Smooth muscle cell (in vitro differentiated cells): ENCODE results near the gene MAP3K20. TPM values are rescaled to one million over a fixed set of nuclear protein-coding genes. Genes with fewer than 3 reads are reported as not detected.

Experiments
- DNase-seq: peaks from one replicate; lab custom pipeline; 2025; ENCODE audit not compliant: unreplicated experiment; lab: John Stamatoyannopoulos, UW
- H2AFZ ChIP-seq: fragments of 200-600 bp; sonication (generic); 2 replicates; pipeline ENCODE4 v1.6.0; 2016; ENCODE audit warnings: antibody characterized with exemption, low read depth, mild to moderate bottlenecking
- H3F3A ChIP-seq: fragments of 200-600 bp; sonication (generic); 2 replicates; pipeline ENCODE4 v1.6.0; 2017; ENCODE audit warnings: antibody characterized with exemption, low read depth
- H3K27ac ChIP-seq: fragments of 200-600 bp; sonication (generic); 2 replicates; pipeline ENCODE4 v1.5.1; 2016; ENCODE audit warnings: low read depth, mild to moderate bottlenecking
- H3K27me3 ChIP-seq: fragments of 200-600 bp; sonication (generic); 2 replicates; pipeline ENCODE4 v1.6.1; 2016; ENCODE audit warnings: low read depth, mild to moderate bottlenecking
- H3K36me3 ChIP-seq: fragments of 200-600 bp; sonication (generic); 2 replicates; pipeline ENCODE4 v1.5.1; 2016; ENCODE audit warnings: low read depth
- H3K4me1 ChIP-seq: fragments of 200-600 bp; sonication (generic); 2 replicates; pipeline ENCODE4 v1.5.1; 2016; ENCODE audit warnings: low read depth
- H3K4me2 ChIP-seq: fragments of 200-600 bp; sonication (generic); 2 replicates; pipeline ENCODE4 v1.6.0; 2016; ENCODE audit warnings: mild to moderate bottlenecking
- H3K4me3 ChIP-seq: fragments of 200-600 bp; sonication (generic); 2 replicates; pipeline ENCODE4 v1.5.1; 2016; ENCODE audit warnings: mild to moderate bottlenecking
- H3K79me2 ChIP-seq: fragments of 200-600 bp; sonication (generic); 2 replicates; pipeline ENCODE4 v1.6.0; 2016; ENCODE audit warnings: low read depth, mild to moderate bottlenecking
- H3K9ac ChIP-seq: fragments of 200-600 bp; sonication (generic); 2 replicates; pipeline ENCODE4 v1.6.0; 2016; ENCODE audit warnings: low read depth
- H3K9me3 ChIP-seq: fragments of 200-600 bp; sonication (generic); replicated peaks from 2 replicates; pipeline ENCODE4 v1.5.1; 2016; ENCODE audit warnings: low read depth
- H4K20me1 ChIP-seq: fragments of 200-600 bp; sonication (generic); 2 replicates; pipeline ENCODE4 v1.6.0; 2016; ENCODE audit warnings: low read depth
- WGBS: methylation state at CpG from one replicate; pipeline ENCODE4 v1.1.7; 2016; ENCODE audit warnings: low lambda C conversion rate; 5-methylcytosine and 5-hydroxymethylcytosine counted together
- polyA plus RNA-seq: library from polyadenylated mRNA; unstranded; fragments of >200 nt; fragmentation: Nextera tagmentation; extraction: Ambion mirVana; gene quantifications from 2 replicates; pipeline ENCODE4 v1.2.1, GENCODE V29; 2016
- total RNA-seq: library from RNA; depleted of rRNA; stranded (reverse); fragments of >200 nt; gene quantifications from 2 replicates; pipeline ENCODE4 v1.2.3, GENCODE V29; 2014
- TF ChIP-seq, protein P1 (sequence below): fragments of 200-600 bp; sonication (generic); IDR thresholded peaks from 2 replicates; pipeline ENCODE4 v1.5.1; 2017; ENCODE audit warnings: borderline replicate concordance, mild to moderate bottlenecking, antibody characterized with exemption; ENCODE audit not compliant: insufficient read depth, poor library complexity, severe bottlenecking

MAP3K20 gene
- total and polyA plus RNA-seq, 2 experiments from 2014 or later: 25.8 to 29.2 TPM

DNA sequence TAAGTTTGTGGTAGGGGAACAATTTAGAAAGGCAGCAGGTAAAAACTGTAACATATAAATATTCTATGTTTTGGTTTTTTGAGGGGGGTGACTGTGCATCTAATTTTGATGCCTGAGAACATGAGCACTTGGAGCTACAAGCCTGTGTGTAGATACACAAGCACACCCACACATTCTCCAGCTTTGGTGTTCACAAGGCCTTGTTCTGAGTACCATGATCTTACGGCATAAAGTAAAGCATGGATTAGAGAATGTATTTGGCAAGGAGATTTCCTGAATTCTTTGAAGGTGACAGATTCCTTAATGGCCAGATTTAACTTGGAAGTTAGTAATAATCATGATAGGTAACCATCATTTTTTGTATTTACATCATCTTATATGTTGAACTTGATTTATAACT, 42.7 kb downstream of the MAP3K20 start:
- no peak overlapping the region for H3K4me2 ChIP-seq
- peaks cover 8% of the 10 kb centered on the region for H4K20me1 ChIP-seq
- TF ChIP-seq, protein P1, sequence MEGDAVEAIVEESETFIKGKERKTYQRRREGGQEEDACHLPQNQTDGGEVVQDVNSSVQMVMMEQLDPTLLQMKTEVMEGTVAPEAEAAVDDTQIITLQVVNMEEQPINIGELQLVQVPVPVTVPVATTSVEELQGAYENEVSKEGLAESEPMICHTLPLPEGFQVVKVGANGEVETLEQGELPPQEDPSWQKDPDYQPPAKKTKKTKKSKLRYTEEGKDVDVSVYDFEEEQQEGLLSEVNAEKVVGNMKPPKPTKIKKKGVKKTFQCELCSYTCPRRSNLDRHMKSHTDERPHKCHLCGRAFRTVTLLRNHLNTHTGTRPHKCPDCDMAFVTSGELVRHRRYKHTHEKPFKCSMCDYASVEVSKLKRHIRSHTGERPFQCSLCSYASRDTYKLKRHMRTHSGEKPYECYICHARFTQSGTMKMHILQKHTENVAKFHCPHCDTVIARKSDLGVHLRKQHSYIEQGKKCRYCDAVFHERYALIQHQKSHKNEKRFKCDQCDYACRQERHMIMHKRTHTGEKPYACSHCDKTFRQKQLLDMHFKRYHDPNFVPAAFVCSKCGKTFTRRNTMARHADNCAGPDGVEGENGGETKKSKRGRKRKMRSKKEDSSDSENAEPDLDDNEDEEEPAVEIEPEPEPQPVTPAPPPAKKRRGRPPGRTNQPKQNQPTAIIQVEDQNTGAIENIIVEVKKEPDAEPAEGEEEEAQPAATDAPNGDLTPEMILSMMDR: no peak
- DNase-seq: no peak
- no peak overlapping the region for H3K27ac ChIP-seq
- H3K4me1 ChIP-seq: no peaks in the 10 kb centered on the region
- H3K27me3 ChIP-seq: no peaks in the 10 kb centered on the region
- peaks cover 53% of the 10 kb centered on the region for H3K79me2 ChIP-seq
- no peaks in the 10 kb centered on the region for H3K36me3 ChIP-seq
- H2AFZ ChIP-seq: no peak overlapping the region
- WGBS: 65% methylated on average over 1 of the region's 1 CpG
- H3F3A ChIP-seq: no peaks in the 10 kb centered on the region
- H3K9me3 ChIP-seq: no peaks in the 10 kb centered on the region
- no peak overlapping the region for H3K4me3 ChIP-seq
- no peak overlapping the region for H3K9ac ChIP-seq

DNA sequence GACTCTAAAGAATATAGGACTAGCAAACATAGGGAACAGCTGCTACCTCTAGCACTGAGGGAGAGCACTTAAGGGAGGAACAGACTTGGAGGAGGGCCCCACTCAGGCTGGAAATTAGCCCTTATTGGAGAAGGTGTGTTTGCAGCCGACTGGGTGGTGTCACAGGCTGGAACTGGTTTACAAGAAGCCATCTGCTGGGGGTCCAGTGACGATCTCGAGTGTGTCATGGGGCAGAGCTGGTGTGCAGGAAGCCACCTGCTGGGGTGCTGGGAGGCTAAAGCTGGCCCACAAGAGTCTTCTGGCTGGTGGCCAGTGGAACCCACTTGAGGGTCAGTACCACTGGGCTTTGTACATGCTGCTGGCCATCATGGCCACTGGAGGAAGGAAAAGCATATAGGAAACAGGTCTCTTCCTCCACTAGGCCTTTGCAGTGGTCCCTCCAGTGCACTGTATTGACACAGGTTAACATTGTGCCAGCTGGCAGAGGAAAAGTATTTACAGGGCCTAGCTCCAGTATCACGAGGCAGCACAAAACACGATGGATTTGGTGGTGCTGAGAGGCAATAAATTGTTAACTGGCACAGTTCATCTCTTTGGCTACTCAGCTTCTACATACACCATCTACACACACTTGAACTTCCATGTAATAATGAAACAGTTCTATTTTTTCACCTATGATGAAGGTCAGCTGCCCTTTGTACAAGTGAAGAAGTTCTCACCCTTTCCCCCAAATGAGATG, 43.6 kb downstream of the MAP3K20 start:
- Histone ChIP-seq H3K4me1 (no peaks in the 10 kb centered on the region), H3K4me3 (no peak overlapping the region), H3K79me2 (peaks cover 51% of the 10 kb centered on the region), H2AFZ (no peak overlapping the region), H3K9ac (no peak overlapping the region), H3K9me3 (no peaks in the 10 kb centered on the region), H4K20me1 (peaks cover 14% of the 10 kb centered on the region), H3K4me2 (no peak overlapping the region), H3K36me3 (no peaks in the 10 kb centered on the region), H3F3A (no peaks in the 10 kb centered on the region), H3K27ac (no peak overlapping the region), H3K27me3 (no peaks in the 10 kb centered on the region)
- TF ChIP-seq, protein P1: no peak
- no peak for DNase-seq
- 90% methylated on average over 5 of the region's 5 CpGs for WGBS

DNA sequence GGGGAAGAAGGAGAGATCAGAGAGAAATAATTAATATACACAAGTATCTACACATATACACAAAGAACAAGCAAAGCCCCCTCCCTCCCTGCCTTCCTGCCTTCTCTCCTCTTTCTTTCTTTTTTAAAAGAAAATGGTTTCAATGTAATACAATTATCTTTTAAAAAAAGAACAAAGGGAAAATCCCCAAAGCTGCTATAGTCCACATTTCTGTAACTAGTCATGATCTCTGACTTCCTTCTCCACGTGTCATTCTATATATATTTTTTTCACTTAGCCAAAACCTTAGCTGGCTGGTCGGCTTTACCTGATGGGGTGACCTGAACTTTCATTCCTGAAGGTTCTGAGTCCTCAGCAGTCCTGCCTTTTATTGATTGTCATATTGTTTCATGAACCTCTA, 44.3 kb downstream of the MAP3K20 start:
- no peaks in the 10 kb centered on the region for H3K36me3 ChIP-seq
- H3K4me1 ChIP-seq: no peaks in the 10 kb centered on the region
- no peak overlapping the region for H3K4me3 ChIP-seq
- no peak overlapping the region for H2AFZ ChIP-seq
- H4K20me1 ChIP-seq: peaks cover 16% of the 10 kb centered on the region
- H3K79me2 ChIP-seq: peaks cover 44% of the 10 kb centered on the region
- H3K27me3 ChIP-seq: no peaks in the 10 kb centered on the region
- 92% methylated on average over 2 of the region's 2 CpGs for WGBS
- no peak overlapping the region for H3K9ac ChIP-seq
- TF ChIP-seq, protein P1: no peak
- no peaks in the 10 kb centered on the region for H3K9me3 ChIP-seq
- no peak overlapping the region for H3K27ac ChIP-seq
- no peaks in the 10 kb centered on the region for H3F3A ChIP-seq
- H3K4me2 ChIP-seq: no peak overlapping the region
- DNase-seq: no peak

DNA sequence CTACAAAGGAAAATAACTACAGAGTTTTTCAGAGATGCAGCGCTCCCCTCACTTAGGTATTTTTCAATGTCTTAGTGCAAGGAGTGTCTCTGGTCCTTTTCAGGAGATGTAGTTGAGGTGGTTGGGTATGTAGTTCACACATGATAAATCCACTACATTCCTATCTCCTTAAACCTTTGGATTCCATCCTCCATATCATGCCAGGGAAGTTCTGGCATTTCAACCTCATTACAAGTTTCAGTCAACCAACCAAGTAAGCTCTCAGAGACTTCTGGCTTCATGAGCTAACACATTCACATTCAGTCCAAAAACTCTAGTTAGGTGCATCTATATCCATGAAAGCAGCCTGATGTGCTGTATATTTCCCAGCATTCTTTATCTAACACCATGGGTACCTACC, 47.3 kb downstream of the MAP3K20 start:
- peaks cover 33% of the 10 kb centered on the region for H3K79me2 ChIP-seq
- H3K9ac ChIP-seq: no peak overlapping the region
- no peaks in the 10 kb centered on the region for H3K4me1 ChIP-seq
- DNase-seq: no peak
- H3F3A ChIP-seq: no peaks in the 10 kb centered on the region
- no peak overlapping the region for H3K4me2 ChIP-seq
- TF ChIP-seq, protein P1: no peak
- no peaks in the 10 kb centered on the region for H3K36me3 ChIP-seq
- H3K27ac ChIP-seq: no peak overlapping the region
- no peaks in the 10 kb centered on the region for H3K27me3 ChIP-seq
- H3K4me3 ChIP-seq: no peak overlapping the region
- no peaks in the 10 kb centered on the region for H3K9me3 ChIP-seq
- 97% methylated on average over 1 of the region's 1 CpG for WGBS
- H4K20me1 ChIP-seq: peaks cover 17% of the 10 kb centered on the region
- H2AFZ ChIP-seq: no peak overlapping the region
